HG03097 (cell line): ENCODE data around the gene UBAP2.
"Not testable (repeated sequence)": the region's sequence is repeated elsewhere in the genome, so short reads cannot be mapped to it uniquely, and the experiment has no call there.

Experiments used
- ATAC-seq: cut with Tn5 transposase; IDR thresholded peaks from one replicate; pipeline ENCODE4 v1.9.1; 2021; ENCODE audit not compliant: unreplicated experiment, low FRiP score

UBAP2 gene

GRCh38 chr9:34049630-34050384 is 1.1 kb upstream of the UBAP2 start:
- ATAC-seq: no peak

- peak; percentile 33 for ATAC-seq
Observed at GRCh38 chr9:34047864-34048726, 592 bp downstream of the UBAP2 start.

- no peak for ATAC-seq
Observed at GRCh38 chr9:34046784-34047379, 1.8 kb downstream of the UBAP2 start.

GRCh38 chr9:34045903-34046302 is 2.8 kb downstream of the UBAP2 start:
- no peak for ATAC-seq

GRCh38 chr9:34042074-34042473 is 6.6 kb downstream of the UBAP2 start:
- not testable (repeated sequence) for ATAC-seq

- ATAC-seq: not testable (repeated sequence)
Observed at GRCh38 chr9:34038851-34039250, 9.8 kb downstream of the UBAP2 start.

- ATAC-seq: no peak
Observed at GRCh38 chr9:34037626-34038025, 11.1 kb downstream of the UBAP2 start.

GRCh38 chr9:34036625-34037024 is 12.1 kb downstream of the UBAP2 start:
- no peak for ATAC-seq

GRCh38 chr9:34035656-34036055 is 13.0 kb downstream of the UBAP2 start:
- no peak for ATAC-seq

- ATAC-seq: no peak
Observed at GRCh38 chr9:34034698-34035065, 14.0 kb downstream of the UBAP2 start.

- ATAC-seq: no peak
Observed at GRCh38 chr9:34032631-34033030, 16.1 kb downstream of the UBAP2 start.

GRCh38 chr9:34027845-34028574 is 20.7 kb downstream of the UBAP2 start:
- ATAC-seq: no peak

GRCh38 chr9:34025811-34026210 is 22.9 kb downstream of the UBAP2 start:
- no peak for ATAC-seq

- ATAC-seq: no peak
Observed at GRCh38 chr9:34025062-34025461, 23.6 kb downstream of the UBAP2 start.

- ATAC-seq: not testable (repeated sequence)
Observed at GRCh38 chr9:34024476-34024875, 24.2 kb downstream of the UBAP2 start.

GRCh38 chr9:34016149-34016548 is 32.5 kb downstream of the UBAP2 start:
- ATAC-seq: no peak

- ATAC-seq: no peak
Observed at GRCh38 chr9:34010979-34011378, 37.7 kb downstream of the UBAP2 start.

GRCh38 chr9:34001951-34002350 is 46.7 kb downstream of the UBAP2 start:
- no peak for ATAC-seq

GRCh38 chr9:34001298-34001697 is 47.4 kb downstream of the UBAP2 start:
- no peak for ATAC-seq

GRCh38 chr9:33995449-33995848 is 53.2 kb downstream of the UBAP2 start:
- ATAC-seq: no peak

- ATAC-seq: no peak
Observed at GRCh38 chr9:33993104-33993503, 55.6 kb downstream of the UBAP2 start.
